Upper lobe of right lung (tissue), 1 donor: Measurements from ENCODE around the gene RIN3. TPM values are rescaled to one million over a fixed set of nuclear protein-coding genes. Genes with fewer than 3 reads are reported as not detected.

Experiments
- ATAC-seq: fragments of 200-7000 bp; cut with Tn5 transposase; one replicate; pipeline ENCODE4 v1.9.1; 2020; ENCODE audit warnings: mild to moderate bottlenecking, moderate library complexity
- DNase-seq: peaks from one replicate; pipeline ENCODE4 v3.0.0-alpha.2; 2020
- H3K27ac ChIP-seq: fragments of 200-600 bp; one replicate; pipeline ENCODE4 v1.8.0; 2022
- H3K27me3 ChIP-seq: fragments of 200-600 bp; one replicate; pipeline ENCODE4 v1.8.0; 2022; ENCODE audit warnings: mild to moderate bottlenecking
- H3K36me3 ChIP-seq: fragments of 200-600 bp; one replicate; pipeline ENCODE4 v1.8.0; 2022
- H3K4me1 ChIP-seq: fragments of 200-600 bp; one replicate; pipeline ENCODE4 v1.8.0; 2022
- H3K4me3 ChIP-seq: fragments of 200-600 bp; one replicate; pipeline ENCODE4 v1.8.0; 2022; ENCODE audit warnings: mild to moderate bottlenecking
- H3K9me3 ChIP-seq: fragments of 200-600 bp; one replicate; pipeline ENCODE4 v1.8.0; 2022
- CTCF ChIP-seq: fragments of 200-600 bp; IDR thresholded peaks from one replicate; pipeline ENCODE4 v1.8.0; 2022; ENCODE audit warnings: antibody characterized with exemption
- intact Hi-C: fragments of 100-400 bp; cut with DNase I; formaldehyde crosslinking; loops from one replicate; pipeline ENCODE4 v1.11.0; 2022
- total RNA-seq: library from RNA; stranded (reverse); fragmentation: NEBNext Ultra II Directional; extraction: Animal tissue kit (Norgen Biotek cat#: 25700); gene quantifications from one replicate; pipeline ENCODE4 v1.2.1, GENCODE V29; 2021
- donor health status: DM: no; HTN: yes; CAD: no; lungs with severe emphysema.

Gene RIN3
- total RNA-seq, 1 donor from 2014 or later: 56.0 TPM

GRCh38 chr14:92473261-92473968 is 40.2 kb upstream of the RIN3 start:
- H3K27me3 ChIP-seq: no peaks in the 10 kb centered on the region
- DNase-seq (no peak), ATAC-seq (peak; percentile 50)
- TF ChIP-seq CTCF: no peak
- peaks cover 11% of the 10 kb centered on the region for H3K4me1 ChIP-seq
- peak overlapping the region; percentile 14 for H3K27ac ChIP-seq
- no peaks in the 10 kb centered on the region for H3K9me3 ChIP-seq
- H3K36me3 ChIP-seq: no peaks in the 10 kb centered on the region
- intact Hi-C loops: no loop called here
- no peak overlapping the region for H3K4me3 ChIP-seq

GRCh38 chr14:92473969-92474535 is 39.5 kb upstream of the RIN3 start:
- DNase-seq (no peak), ATAC-seq (no peak)
- no peak for TF ChIP-seq CTCF
- Histone ChIP-seq H3K27me3 (no peaks in the 10 kb centered on the region), H3K27ac (no peak overlapping the region), H3K4me3 (no peak overlapping the region), H3K4me1 (peaks cover 11% of the 10 kb centered on the region), H3K9me3 (no peaks in the 10 kb centered on the region), H3K36me3 (no peaks in the 10 kb centered on the region)
- intact Hi-C loops: no loop called here

GRCh38 chr14:92475037-92475436 is 38.5 kb upstream of the RIN3 start:
- Histone ChIP-seq H3K4me1 (peaks cover 11% of the 10 kb centered on the region), H3K9me3 (no peaks in the 10 kb centered on the region), H3K27me3 (no peaks in the 10 kb centered on the region), H3K4me3 (no peak overlapping the region), H3K36me3 (no peaks in the 10 kb centered on the region), H3K27ac (no peak overlapping the region)
- intact Hi-C loops: no loop called here
- no peak for ATAC-seq
- no peak for DNase-seq
- TF ChIP-seq CTCF: no peak

- Histone ChIP-seq H3K4me3 (no peak overlapping the region), H3K9me3 (no peaks in the 10 kb centered on the region), H3K27me3 (no peaks in the 10 kb centered on the region), H3K36me3 (no peaks in the 10 kb centered on the region), H3K4me1 (peaks cover 11% of the 10 kb centered on the region), H3K27ac (peak overlapping the region; percentile 8)
- intact Hi-C loops: no loop called here
- no peak for TF ChIP-seq CTCF
- ATAC-seq (peak; percentile 71), DNase-seq (peak; percentile 80)
Measured at GRCh38 chr14:92475451-92476187, 38.0 kb upstream of the RIN3 start.

- no peaks in the 10 kb centered on the region for H3K36me3 ChIP-seq
- intact Hi-C loops: no loop called here
- H3K9me3 ChIP-seq: no peaks in the 10 kb centered on the region
Measured at GRCh38 chr14:92480856-92481255, 32.7 kb upstream of the RIN3 start.

More at GRCh38 chr14:92480856-92481255, 32.7 kb upstream of the RIN3 start:
- peaks cover 7% of the 10 kb centered on the region for H3K4me1 ChIP-seq
- no peak for ATAC-seq
- H3K27me3 ChIP-seq: no peaks in the 10 kb centered on the region
- DNase-seq: no peak
- H3K4me3 ChIP-seq: no peak overlapping the region
- no peak for TF ChIP-seq CTCF
- H3K27ac ChIP-seq: no peak overlapping the region
